HG03280 (cell line): ENCODE results near the gene IGSF9.
A peak's percentile ranks its signal among the peaks of the same experiment; 100 is the strongest.

Source experiments
- ATAC-seq: cut with Tn5 transposase; IDR thresholded peaks from one replicate; pipeline ENCODE4 v1.9.1; 2021; ENCODE audit warnings: mild to moderate bottlenecking, moderate library complexity; ENCODE audit not compliant: unreplicated experiment

IGSF9 gene

DNA sequence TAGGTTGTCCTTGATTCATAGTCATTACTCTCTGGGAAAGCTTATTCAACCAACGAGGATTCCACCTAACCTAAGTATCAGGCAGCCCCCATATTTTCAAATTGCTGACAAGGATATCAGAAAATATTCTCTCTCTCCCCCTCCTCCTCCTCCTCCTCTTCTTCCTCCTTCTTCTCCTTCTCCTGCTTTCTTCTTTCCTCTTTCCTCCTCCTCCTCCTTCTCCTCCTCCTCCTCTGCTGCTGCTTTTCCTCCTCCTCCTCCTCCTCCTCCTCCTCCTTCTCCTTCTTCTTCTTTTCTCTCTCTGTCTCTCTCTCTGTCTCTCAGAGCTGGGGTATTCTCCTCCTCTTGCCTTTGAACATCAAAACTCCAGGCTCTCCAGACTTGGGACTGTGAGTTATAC, 2.5 kb upstream of the IGSF9 start:
- ATAC-seq, result no peak

- ATAC-seq, result no peak
Observed at GRCh38 chr1:159946242-159947187, 1.1 kb upstream of the IGSF9 start.

GRCh38 chr1:159944623-159945455, 574 bp downstream of the IGSF9 start:
- ATAC-seq, result no peak

- no peak for ATAC-seq
Observed at GRCh38 chr1:159943908-159944622, 1.3 kb downstream of the IGSF9 start.

DNA sequence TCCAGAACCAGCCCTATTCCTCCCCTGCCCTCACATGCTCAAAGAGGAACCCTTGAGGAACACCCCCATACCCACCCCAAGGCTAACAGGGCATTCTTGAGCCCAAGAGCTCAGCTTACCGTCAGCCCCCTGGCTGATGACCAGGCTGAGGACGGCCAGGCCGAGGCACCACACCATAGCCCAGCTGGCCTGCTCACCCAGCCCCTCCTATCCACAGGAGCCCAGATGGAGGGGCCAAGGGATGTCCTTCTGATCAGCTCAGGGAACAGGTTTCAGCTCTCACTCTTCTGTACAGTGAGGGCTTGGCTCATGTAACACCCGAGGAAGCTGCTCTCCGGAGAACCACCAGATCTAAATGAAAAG, 2.2 kb downstream of the IGSF9 start:
- no peak for ATAC-seq

DNA sequence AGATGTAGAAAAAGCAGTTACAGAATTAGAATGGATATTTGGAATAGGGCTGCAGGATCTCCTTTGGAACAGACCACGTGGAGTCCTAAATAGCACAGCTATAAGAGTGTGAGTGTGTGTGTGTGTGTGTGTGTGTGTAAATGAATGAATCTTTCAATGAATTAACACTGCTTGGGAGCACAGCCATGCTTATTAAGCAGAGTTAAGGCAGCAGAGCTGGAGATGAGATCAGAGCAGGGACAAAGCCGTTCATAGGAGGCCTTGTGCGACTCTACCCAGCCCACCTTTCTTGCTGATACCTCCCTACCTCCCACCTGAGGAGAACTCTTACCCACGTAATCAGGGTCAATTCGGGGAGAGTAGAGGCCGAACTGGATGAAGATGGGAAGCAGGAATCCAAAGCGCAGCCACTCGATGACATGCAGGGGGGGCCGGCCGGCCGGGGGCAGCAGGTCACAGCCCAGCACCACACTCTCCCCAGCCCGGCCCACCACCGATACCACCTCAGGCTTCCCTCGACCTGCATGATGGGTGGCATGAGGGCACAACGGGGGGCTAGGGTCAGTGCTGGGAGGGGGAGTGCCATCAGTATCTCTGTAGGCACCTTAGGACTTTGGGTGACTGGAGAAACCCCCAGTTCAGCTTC, 2.7 kb downstream of the IGSF9 start:
- no peak for ATAC-seq

DNA sequence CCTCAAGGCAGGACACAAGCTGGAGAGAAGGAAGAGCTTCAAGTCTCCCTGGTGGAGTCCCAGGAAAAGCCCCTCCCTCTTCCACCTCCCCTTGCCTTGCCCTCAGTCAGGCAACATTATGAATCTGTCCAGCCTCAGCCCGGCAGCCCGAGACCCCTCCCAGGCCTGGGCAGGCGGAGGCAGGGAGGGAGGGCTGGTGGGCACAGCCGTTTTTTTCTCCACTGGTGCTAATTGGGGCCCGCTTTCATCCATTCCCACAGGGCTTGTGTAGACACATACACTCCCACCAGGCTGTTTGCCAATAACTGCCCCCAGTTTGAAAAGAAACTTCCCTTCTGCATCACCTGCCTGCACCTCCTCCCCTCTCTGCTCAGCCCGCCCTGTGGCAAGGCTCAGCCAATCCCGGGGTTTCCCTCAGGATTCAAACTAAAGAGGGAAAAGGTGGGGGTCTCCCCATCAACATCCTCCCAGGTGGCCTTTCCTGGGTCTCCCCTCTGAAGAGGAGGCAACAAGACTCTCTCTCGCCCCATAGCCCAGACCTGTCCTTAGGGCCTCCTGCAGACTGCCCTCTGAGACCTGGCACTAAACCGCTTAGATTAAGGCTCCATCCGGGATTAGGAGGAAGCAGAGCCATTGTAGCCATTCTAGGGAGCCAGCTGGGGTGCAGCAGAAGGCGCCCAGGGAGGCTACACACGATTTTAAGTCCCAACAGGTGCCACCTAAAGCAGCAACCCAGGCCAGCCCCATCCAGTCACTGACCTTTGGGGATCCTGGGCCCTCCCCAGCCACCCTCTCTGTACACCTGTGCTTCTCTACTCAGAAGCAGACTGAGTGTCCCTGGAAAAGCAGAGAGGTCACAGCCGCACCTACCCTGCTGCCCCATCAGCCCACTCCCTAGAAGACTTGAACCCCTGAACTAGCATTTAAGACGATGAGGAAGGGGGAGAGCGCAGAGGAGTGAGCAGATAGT, 3.5 kb downstream of the IGSF9 start:
- no peak for ATAC-seq

GRCh38 chr1:159941141-159941540, 4.3 kb downstream of the IGSF9 start:
- ATAC-seq, result no peak

DNA sequence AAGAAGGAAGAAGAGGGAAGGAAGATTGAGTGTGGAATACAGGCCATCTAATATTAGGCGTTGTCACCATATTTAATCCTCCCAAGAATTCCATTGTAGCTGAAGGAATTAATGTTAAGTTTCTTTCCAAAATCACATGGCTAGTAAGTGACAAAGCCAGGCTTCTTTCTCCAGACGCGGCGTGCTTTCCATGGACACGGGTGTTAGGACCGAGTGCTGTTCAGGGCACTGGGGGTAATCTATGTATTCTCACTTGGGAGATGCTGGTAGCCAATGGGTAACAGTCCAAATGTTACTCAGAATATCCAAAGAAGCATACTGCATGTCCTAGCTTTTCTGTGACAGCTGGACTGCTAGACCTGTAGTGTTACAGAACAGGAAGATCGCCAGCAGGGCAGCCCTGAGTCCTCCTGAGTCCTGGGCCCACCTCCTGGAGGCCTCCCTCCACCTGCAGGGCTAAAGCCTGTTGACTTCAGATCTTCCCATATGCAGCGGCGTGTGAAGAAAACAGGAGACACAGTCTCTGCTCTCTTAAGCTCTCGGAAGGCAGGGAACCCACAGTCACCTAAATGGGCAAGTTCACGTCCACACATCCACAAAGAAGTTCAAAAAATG, 5.3 kb downstream of the IGSF9 start:
- no peak for ATAC-seq

GRCh38 chr1:159939678-159940002, 5.8 kb downstream of the IGSF9 start:
- no peak for ATAC-seq

DNA sequence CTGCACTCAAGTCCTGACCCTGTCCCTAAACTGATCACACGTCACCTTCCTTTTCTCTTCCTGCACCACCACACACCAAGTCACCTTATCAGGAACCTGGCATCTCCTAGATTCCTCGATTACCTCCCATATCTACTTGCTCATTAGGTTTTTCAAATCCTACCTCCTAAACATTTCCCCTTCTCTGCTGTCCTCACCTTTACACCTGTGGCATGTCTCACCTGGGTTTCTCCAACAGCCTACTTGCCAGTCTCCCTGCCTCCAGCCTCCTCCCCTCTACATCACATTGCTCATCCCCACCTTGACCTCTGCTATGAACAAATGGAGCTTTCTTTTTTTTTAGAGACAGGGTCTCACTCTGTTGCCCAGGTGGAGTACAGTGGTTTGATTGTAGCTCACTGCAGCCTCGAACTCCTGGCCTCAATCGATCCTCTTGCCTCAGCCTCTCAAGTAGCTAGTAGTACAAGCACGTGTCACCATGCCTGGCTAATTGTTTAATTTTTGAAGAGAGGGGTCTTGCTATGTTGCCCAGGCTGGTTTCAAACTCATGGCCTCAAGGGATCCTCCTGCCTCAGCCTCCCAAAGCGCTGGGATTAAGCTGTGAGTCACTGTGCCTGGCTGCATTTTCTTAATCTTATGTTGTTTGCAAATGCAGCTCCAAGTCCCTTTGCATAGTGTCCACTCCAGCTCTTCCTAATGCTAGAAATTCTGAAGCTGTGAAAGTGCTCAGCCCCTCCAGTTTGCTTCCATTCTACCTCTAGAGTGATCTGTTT, 6.3 kb downstream of the IGSF9 start:
- no peak for ATAC-seq

DNA sequence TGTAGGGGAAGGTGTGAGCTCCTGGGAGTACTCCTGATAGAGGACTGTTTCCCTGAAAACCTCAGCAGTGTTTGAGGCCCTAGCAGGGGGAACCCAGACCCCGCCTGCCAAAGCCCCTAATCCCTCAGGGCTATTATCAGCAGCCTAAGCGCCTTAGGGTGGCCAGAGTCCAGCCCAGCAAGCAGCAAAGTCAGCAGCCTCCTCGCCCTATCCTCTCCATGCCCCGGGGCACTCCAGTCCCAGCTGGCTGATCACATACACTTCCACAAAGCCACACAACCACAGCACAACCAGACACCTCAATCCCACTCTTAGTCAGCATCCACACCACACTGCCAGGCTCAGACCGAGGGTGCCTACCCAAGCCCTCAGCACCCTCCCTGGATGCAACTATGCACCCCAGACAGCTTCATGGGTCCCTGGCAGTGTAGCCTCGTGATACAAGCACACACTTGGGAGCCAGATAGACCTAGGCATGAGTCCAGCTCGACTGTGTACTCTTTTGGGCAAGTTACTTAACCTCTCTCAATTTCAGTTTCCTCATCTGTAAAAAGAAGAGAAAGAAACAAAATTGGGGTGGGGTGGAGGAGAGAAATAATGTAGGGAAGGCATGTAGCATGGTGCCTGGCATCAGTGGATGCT, 7.1 kb downstream of the IGSF9 start:
- no peak for ATAC-seq

DNA sequence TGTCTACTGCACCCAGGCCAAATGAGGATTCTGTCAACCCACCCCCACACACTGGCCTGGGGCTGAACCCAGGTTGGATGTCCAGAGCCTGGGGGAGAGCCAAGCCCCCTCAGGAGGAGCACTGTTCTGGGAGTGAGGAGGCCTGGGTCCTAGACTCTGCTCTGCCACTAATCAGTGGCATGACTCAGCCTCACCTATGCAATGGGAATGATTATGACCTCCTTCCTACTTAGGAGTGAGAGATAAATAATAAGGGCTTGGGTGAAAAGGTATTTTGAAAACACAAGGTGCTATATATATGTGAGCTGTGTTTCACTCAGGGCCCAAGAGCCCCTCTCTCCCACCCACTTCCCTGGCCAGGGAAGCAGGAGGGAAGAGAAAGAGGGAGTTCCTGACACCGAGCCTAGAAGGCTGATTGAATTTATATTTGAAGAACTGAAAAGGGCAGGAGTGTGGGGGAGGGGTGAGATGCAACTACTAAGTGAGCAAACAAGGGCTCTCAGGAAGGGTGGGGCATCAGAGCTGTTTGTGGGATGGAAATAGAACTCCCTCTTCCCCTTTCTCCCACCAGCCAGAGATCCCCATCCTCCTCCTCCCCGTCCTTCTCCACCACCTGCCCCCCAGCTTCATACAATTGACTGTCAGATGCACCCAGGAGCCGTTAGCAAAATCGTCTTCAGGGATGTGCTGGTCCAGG, 8.2 kb downstream of the IGSF9 start:
- ATAC-seq, result no peak

DNA sequence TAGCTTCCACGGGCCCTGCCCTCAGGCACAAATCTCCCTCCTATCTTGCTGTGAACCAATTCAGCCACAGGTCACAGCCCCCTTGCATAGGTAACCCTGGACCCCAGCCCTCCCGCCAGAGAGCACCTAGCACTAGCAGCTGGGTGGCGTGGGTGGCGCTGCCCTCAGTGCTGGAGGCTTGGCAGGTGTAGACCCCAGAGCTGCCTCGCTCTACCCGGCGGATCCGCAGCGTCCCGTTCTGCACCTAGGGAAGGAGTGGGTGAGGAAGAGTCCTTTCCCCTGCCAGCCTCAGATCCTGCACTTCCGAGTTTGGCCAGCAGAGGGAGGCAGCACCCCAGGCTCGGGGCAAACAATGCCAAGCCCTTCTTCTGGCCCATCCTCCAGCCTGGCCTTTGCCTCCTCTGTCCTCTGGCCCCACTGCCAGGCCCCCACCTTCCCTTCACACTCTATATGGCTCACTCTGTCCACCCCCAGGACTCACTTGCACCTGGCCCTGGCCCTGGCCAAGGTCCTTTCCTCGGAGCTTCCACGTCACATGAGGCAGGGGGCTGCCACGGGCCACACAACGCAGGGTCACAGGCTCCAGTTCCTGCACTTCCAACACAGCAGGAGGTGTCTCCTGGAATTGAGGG, 9.0 kb downstream of the IGSF9 start:
- ATAC-seq, result peak; percentile 51

GRCh38 chr1:159935719-159936272, 9.6 kb downstream of the IGSF9 start:
- ATAC-seq, result no peak

DNA sequence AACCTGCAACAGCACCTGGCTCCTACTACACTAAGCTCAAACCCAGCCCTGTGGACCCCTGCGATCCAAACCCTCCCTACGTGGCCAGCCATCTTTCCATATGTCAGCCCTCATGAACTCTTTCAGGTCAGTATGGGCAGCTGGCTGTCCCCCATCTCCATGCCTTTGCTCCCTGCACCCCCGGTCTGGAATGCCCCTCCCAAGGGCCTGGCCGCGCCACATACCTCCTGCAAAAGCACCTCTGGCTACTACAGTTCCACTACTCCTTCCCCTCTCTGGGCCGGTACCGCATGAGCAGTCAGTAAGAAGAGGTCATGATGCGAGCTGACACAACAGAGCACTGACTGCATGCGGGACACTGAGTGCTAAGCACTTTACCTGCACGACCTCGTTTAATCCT, 10.1 kb downstream of the IGSF9 start:
- no peak for ATAC-seq
